ENCODE data around the gene AGBL4.

AGBL4 gene

DNA sequence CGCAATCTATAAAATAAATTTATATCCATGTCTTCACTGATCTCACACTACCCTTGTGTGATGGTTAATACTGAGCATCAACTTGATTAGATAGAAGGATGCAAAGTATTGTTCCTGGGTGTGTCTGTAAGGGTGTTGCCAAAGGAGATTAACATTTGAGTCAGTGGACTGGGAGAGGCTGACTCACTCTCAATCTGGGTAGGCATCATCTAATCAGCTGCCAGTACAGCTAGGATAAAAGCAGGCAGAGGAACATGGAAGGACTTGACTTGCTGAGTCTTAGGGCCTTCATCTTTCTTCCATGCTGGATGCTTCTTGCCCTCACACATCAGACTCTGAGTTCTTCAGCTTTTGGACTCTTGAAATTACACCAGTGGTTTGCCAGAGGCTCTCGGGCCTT, 615.4 kb downstream of the AGBL4 start:
- no peaks in the 10 kb centered on the region for H3K79me1 ChIP-seq (replicated peaks; ENCODE audit: low read length, poor library complexity, severe bottlenecking)
- no peak overlapping the region for H2AFZ ChIP-seq (ENCODE audit: low read depth, low read length)
- no peak overlapping the region for H3K27ac ChIP-seq (ENCODE audit: low read length, poor library complexity, severe bottlenecking)
- no peak overlapping the region for H3K4me3 ChIP-seq (ENCODE audit: insufficient read depth in 1 of 2, low read depth in 1 of 2, low read length in 2 of 2)
- H2BK5ac ChIP-seq (ENCODE audit: low read depth, low read length, poor library complexity, severe bottlenecking), result no peak overlapping the region
- H2AK5ac ChIP-seq (ENCODE audit: low read length, severe bottlenecking), result no peak overlapping the region
- H3K9me3 ChIP-seq (ENCODE audit: control insufficient read depth, low read length), result peaks cover 13% of the 10 kb centered on the region
- no peak overlapping the region for H3K9ac ChIP-seq (ENCODE audit: low read length)
- H3K4ac ChIP-seq (ENCODE audit: low read depth in 1 of 2, low read length in 2 of 2), result no peak overlapping the region
- no peak overlapping the region for H3K23ac ChIP-seq (ENCODE audit: low read length in 2 of 2)
- no peak overlapping the region for H4K91ac ChIP-seq (ENCODE audit: low read length)
- whole genome bisulfite sequencing, result 32% methylated on average over 1 of the region's 2 CpGs
- H3K27me3 ChIP-seq (ENCODE audit: control insufficient read depth in 1 of 2, insufficient read depth in 1 of 2, low read length in 2 of 2), result no peaks in the 10 kb centered on the region
- no peak overlapping the region for H2BK12ac ChIP-seq (ENCODE audit: low read length in 2 of 2)
- no peak overlapping the region for H2BK120ac ChIP-seq (ENCODE audit: low read depth, low read length)
- H4K8ac ChIP-seq (ENCODE audit: low read length), result no peak overlapping the region
- no peaks in the 10 kb centered on the region for H3K36me3 ChIP-seq (ENCODE audit: control insufficient read depth in 1 of 2, insufficient read depth in 2 of 2, low read depth in 1 of 2, low read length in 2 of 2)
- H3K18ac ChIP-seq (ENCODE audit: low read depth in 1 of 2, low read length in 2 of 2), result no peak overlapping the region
- no peak overlapping the region for H2BK15ac ChIP-seq (ENCODE audit: low read depth, poor library complexity, severe bottlenecking)
- no peak for DNase-seq
- no peaks in the 10 kb centered on the region for H3K4me1 ChIP-seq (ENCODE audit: control insufficient read depth, insufficient read depth, low read depth, low read length)
- no peak overlapping the region for H3K14ac ChIP-seq (ENCODE audit: low read length in 2 of 2)
- H3K4me2 ChIP-seq (ENCODE audit: low read length, poor library complexity, severe bottlenecking), result no peak overlapping the region

DNA sequence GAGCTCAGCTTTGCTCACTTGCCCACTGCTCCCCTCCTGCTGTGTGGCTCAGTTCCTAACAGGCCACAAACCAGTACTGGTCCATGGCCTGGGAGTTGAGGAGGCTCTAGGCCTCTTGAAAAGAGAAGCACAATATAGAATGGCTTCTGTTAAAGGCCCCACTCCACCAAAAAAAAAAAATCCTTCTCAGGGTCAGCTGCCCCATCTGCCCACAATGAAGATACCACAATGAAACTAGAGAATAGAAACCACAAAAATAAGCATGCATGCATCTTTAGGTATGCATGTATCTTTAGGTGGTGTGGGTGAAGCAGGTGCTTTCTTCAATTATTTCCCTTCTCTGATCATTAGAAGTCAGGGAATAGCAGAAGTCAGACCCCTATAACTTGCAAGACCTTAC, 626.7 kb downstream of the AGBL4 start:
- Histone ChIP-seq H3K27me3 (ENCODE audit: control insufficient read depth in 1 of 2, insufficient read depth in 1 of 2, low read length in 2 of 2) (no peaks in the 10 kb centered on the region), H3K79me1 (replicated peaks; ENCODE audit: low read length, poor library complexity, severe bottlenecking) (no peaks in the 10 kb centered on the region), H2BK120ac (ENCODE audit: low read depth, low read length) (no peak overlapping the region), H3K18ac (ENCODE audit: low read depth in 1 of 2, low read length in 2 of 2) (no peak overlapping the region), H4K91ac (ENCODE audit: low read length) (no peak overlapping the region), H4K8ac (ENCODE audit: low read length) (no peak overlapping the region), H3K4me2 (ENCODE audit: low read length, poor library complexity, severe bottlenecking) (no peak overlapping the region), H2AK5ac (ENCODE audit: low read length, severe bottlenecking) (no peak overlapping the region), H3K36me3 (ENCODE audit: control insufficient read depth in 1 of 2, insufficient read depth in 2 of 2, low read depth in 1 of 2, low read length in 2 of 2) (no peaks in the 10 kb centered on the region), H3K9me3 (ENCODE audit: control insufficient read depth, low read length) (peaks cover 21% of the 10 kb centered on the region), H2BK15ac (ENCODE audit: low read depth, poor library complexity, severe bottlenecking) (no peak overlapping the region), H3K23ac (ENCODE audit: low read length in 2 of 2) (no peak overlapping the region), H3K4ac (ENCODE audit: low read depth in 1 of 2, low read length in 2 of 2) (no peak overlapping the region), H2BK12ac (ENCODE audit: low read length in 2 of 2) (no peak overlapping the region), H3K14ac (ENCODE audit: low read length in 2 of 2) (no peak overlapping the region), H3K4me1 (ENCODE audit: control insufficient read depth, insufficient read depth, low read depth, low read length) (no peaks in the 10 kb centered on the region), H2BK5ac (ENCODE audit: low read depth, low read length, poor library complexity, severe bottlenecking) (no peak overlapping the region), H3K27ac (ENCODE audit: low read length, poor library complexity, severe bottlenecking) (no peak overlapping the region), H3K9ac (ENCODE audit: low read length) (no peak overlapping the region), H2AFZ (ENCODE audit: low read depth, low read length) (no peak overlapping the region), H3K4me3 (ENCODE audit: insufficient read depth in 1 of 2, low read depth in 1 of 2, low read length in 2 of 2) (no peak overlapping the region)
- DNase-seq, result no peak

DNA sequence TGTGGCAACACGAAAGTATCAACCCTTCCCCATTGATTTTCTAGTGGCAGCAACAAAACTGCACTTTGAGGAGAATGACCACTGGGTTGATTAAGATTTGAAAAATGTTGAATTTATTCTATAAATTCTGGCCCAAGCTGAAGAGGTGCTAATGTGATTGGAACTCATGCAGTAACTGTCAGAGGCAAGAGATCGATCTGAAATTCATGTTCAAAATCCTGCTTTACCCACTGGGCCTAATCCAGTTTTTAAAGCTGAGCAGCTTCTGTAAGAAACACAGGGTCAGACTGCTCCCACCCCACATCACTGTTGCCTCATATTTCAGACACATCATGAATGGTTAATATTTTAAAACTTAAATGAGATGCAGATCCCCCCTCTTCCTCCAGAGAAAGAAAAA, 629.6 kb downstream of the AGBL4 start:
- no peak overlapping the region for H2BK15ac ChIP-seq (ENCODE audit: low read depth, poor library complexity, severe bottlenecking)

DNA sequence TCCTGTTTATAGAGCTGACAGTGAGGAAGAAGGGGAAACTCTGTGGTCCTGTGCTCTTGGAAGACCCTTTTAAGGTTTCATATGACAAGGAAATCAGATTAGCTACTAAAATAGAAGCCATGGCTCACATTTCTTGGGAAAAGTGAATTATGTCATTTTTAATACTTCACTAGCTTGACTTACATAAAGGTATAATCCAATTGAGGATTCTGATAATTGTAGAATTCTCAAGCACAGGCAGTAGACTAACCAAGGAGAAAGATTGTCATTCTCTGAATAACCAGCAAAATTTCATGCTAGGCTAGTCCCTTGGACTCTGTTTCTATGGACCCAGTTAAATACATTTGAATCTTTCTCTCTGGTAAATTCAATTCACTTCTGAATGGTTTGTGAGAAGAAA, 634.1 kb downstream of the AGBL4 start:
- H2AK5ac ChIP-seq (ENCODE audit: low read length, severe bottlenecking), result no peak overlapping the region
- H3K9me3 ChIP-seq (ENCODE audit: control insufficient read depth, low read length), result peaks cover 4% of the 10 kb centered on the region
- no peaks in the 10 kb centered on the region for H3K79me1 ChIP-seq (replicated peaks; ENCODE audit: low read length, poor library complexity, severe bottlenecking)
- H3K36me3 ChIP-seq (ENCODE audit: control insufficient read depth in 1 of 2, insufficient read depth in 2 of 2, low read depth in 1 of 2, low read length in 2 of 2), result no peaks in the 10 kb centered on the region
- no peak overlapping the region for H2BK15ac ChIP-seq (ENCODE audit: low read depth, poor library complexity, severe bottlenecking)
- H3K4me1 ChIP-seq (ENCODE audit: control insufficient read depth, insufficient read depth, low read depth, low read length), result no peaks in the 10 kb centered on the region
- no peak overlapping the region for H2AFZ ChIP-seq (ENCODE audit: low read depth, low read length)
- H3K4me3 ChIP-seq (ENCODE audit: insufficient read depth in 1 of 2, low read depth in 1 of 2, low read length in 2 of 2), result no peak overlapping the region
- H2BK120ac ChIP-seq (ENCODE audit: low read depth, low read length), result no peak overlapping the region
- H3K9ac ChIP-seq (ENCODE audit: low read length), result no peak overlapping the region
- H3K14ac ChIP-seq (ENCODE audit: low read length in 2 of 2), result no peak overlapping the region
- no peak for DNase-seq
- no peak overlapping the region for H3K27ac ChIP-seq (ENCODE audit: low read length, poor library complexity, severe bottlenecking)
- H3K27me3 ChIP-seq (ENCODE audit: control insufficient read depth in 1 of 2, insufficient read depth in 1 of 2, low read length in 2 of 2), result no peaks in the 10 kb centered on the region
- no peak overlapping the region for H3K4me2 ChIP-seq (ENCODE audit: low read length, poor library complexity, severe bottlenecking)
- no peak overlapping the region for H3K18ac ChIP-seq (ENCODE audit: low read depth in 1 of 2, low read length in 2 of 2)
- no peak overlapping the region for H3K4ac ChIP-seq (ENCODE audit: low read depth in 1 of 2, low read length in 2 of 2)
- no peak overlapping the region for H3K23ac ChIP-seq (ENCODE audit: low read length in 2 of 2)
- H2BK12ac ChIP-seq (ENCODE audit: low read length in 2 of 2), result no peak overlapping the region
- no peak overlapping the region for H4K8ac ChIP-seq (ENCODE audit: low read length)
- no peak overlapping the region for H4K91ac ChIP-seq (ENCODE audit: low read length)
- H2BK5ac ChIP-seq (ENCODE audit: low read depth, low read length, poor library complexity, severe bottlenecking), result no peak overlapping the region

More for the DNA sequence above, 629.6 kb downstream of the AGBL4 start:
- Histone ChIP-seq H2BK120ac (ENCODE audit: low read depth, low read length) (no peak overlapping the region), H2AK5ac (ENCODE audit: low read length, severe bottlenecking) (no peak overlapping the region), H4K8ac (ENCODE audit: low read length) (no peak overlapping the region), H3K27ac (ENCODE audit: low read length, poor library complexity, severe bottlenecking) (no peak overlapping the region), H2BK12ac (ENCODE audit: low read length in 2 of 2) (no peak overlapping the region), H3K4ac (ENCODE audit: low read depth in 1 of 2, low read length in 2 of 2) (no peak overlapping the region), H3K27me3 (ENCODE audit: control insufficient read depth in 1 of 2, insufficient read depth in 1 of 2, low read length in 2 of 2) (no peaks in the 10 kb centered on the region), H3K36me3 (ENCODE audit: control insufficient read depth in 1 of 2, insufficient read depth in 2 of 2, low read depth in 1 of 2, low read length in 2 of 2) (no peaks in the 10 kb centered on the region), H3K23ac (ENCODE audit: low read length in 2 of 2) (no peak overlapping the region), H3K9ac (ENCODE audit: low read length) (no peak overlapping the region), H3K14ac (ENCODE audit: low read length in 2 of 2) (no peak overlapping the region), H3K4me2 (ENCODE audit: low read length, poor library complexity, severe bottlenecking) (no peak overlapping the region), H2AFZ (ENCODE audit: low read depth, low read length) (no peak overlapping the region), H3K4me1 (ENCODE audit: control insufficient read depth, insufficient read depth, low read depth, low read length) (no peaks in the 10 kb centered on the region), H2BK5ac (ENCODE audit: low read depth, low read length, poor library complexity, severe bottlenecking) (no peak overlapping the region), H3K9me3 (ENCODE audit: control insufficient read depth, low read length) (peaks cover 2% of the 10 kb centered on the region), H3K79me1 (replicated peaks; ENCODE audit: low read length, poor library complexity, severe bottlenecking) (no peaks in the 10 kb centered on the region), H3K18ac (ENCODE audit: low read depth in 1 of 2, low read length in 2 of 2) (no peak overlapping the region), H4K91ac (ENCODE audit: low read length) (no peak overlapping the region), H3K4me3 (ENCODE audit: insufficient read depth in 1 of 2, low read depth in 1 of 2, low read length in 2 of 2) (no peak overlapping the region)
- WGBS, result 52% methylated on average over 2 of the region's 2 CpGs
- no peak for DNase-seq

Data from mesenchymal stem cell (in vitro differentiated cells and primary cell).